Activated naive CD8-positive, alpha-beta T cell treated with anti-CD3 and anti-CD28 coated beads, Interleukin-2, amount 50 U/mL, for 16 hours (primary cell): ENCODE results near the gene ZFHX3.

Experiments used
- DNase-seq: peaks from one replicate; pipeline ENCODE4 v3.0.0-alpha.2; 2020; ENCODE audit warnings: low read depth, low spot score

The ZFHX3 gene

GRCh38 chr16:73067671-73068540, 20.0 kb upstream of the ZFHX3 start:
- DNase-seq: no peak

GRCh38 chr16:73066927-73067670, 19.2 kb upstream of the ZFHX3 start:
- DNase-seq: no peak

- DNase-seq: no peak
These were observed 18.5 kb upstream of the ZFHX3 start for GRCh38 chr16:73066331-73066926.

GRCh38 chr16:73065632-73066330, 17.9 kb upstream of the ZFHX3 start:
- no peak for DNase-seq

- no peak for DNase-seq
These were observed 17.1 kb upstream of the ZFHX3 start for GRCh38 chr16:73064994-73065545.

GRCh38 chr16:73064212-73064993, 16.5 kb upstream of the ZFHX3 start:
- no peak for DNase-seq

- no peak for DNase-seq
These were observed 15.9 kb upstream of the ZFHX3 start for GRCh38 chr16:73063854-73064211.

GRCh38 chr16:73062743-73063733, 15.1 kb upstream of the ZFHX3 start:
- no peak for DNase-seq

- DNase-seq: no peak
These were observed 14.2 kb upstream of the ZFHX3 start for GRCh38 chr16:73062001-73062616.

- DNase-seq: no peak
These were observed 13.1 kb upstream of the ZFHX3 start for GRCh38 chr16:73060892-73061490.

GRCh38 chr16:73059779-73060615, 12.1 kb upstream of the ZFHX3 start:
- DNase-seq: no peak

GRCh38 chr16:73058616-73059409, 10.9 kb upstream of the ZFHX3 start:
- DNase-seq: no peak

- no peak for DNase-seq
These were observed 10.3 kb upstream of the ZFHX3 start for GRCh38 chr16:73058221-73058615.

- DNase-seq: no peak
These were observed 9.6 kb upstream of the ZFHX3 start for GRCh38 chr16:73057291-73058210.

GRCh38 chr16:73056921-73057290, 9.0 kb upstream of the ZFHX3 start:
- no peak for DNase-seq

- no peak for DNase-seq
These were observed 8.5 kb upstream of the ZFHX3 start for GRCh38 chr16:73056448-73056847.
